H1 (cell line): Measurements from ENCODE around the gene VSTM4. TPM values are rescaled to one million over a fixed set of nuclear protein-coding genes. Genes with fewer than 3 reads are reported as not detected.

Experiments
- ATF3 ChIP-seq: IDR thresholded peaks from 2 replicates; pipeline ENCODE4 v1.6.1; 2011; ENCODE audit warnings: low read depth, mild to moderate bottlenecking, low read length; ENCODE audit not compliant: insufficient read depth
- BACH1 ChIP-seq: IDR thresholded peaks from 2 replicates; pipeline ENCODE4 v1.6.1; 2012; ENCODE audit warnings: low read length, improper control_type of control experiment
- BCL11A ChIP-seq, 2 experiments: IDR thresholded peaks; one replicate each; pipeline ENCODE4 v1.6.1; 2011; ENCODE audit warnings: low read depth in 2 of 2, low read length in 2 of 2, mild to moderate bottlenecking in 2 of 2
- CBX5 ChIP-seq: fragments of 300-800, 300-1000 bp; sonication (generic); IDR thresholded peaks from 2 replicates; pipeline ENCODE4 v1.7.1; 2016; ENCODE audit warnings: antibody characterized with exemption, low read length, low read depth
- E2F6 ChIP-seq: IDR thresholded peaks from 2 replicates; pipeline ENCODE4 v1.6.1; 2012; ENCODE audit warnings: inconsistent platforms
- FOSL1 ChIP-seq: IDR thresholded peaks from 2 replicates; pipeline ENCODE4 v1.6.1; 2011; ENCODE audit warnings: mild to moderate bottlenecking, low read depth, low read length, moderate library complexity; ENCODE audit not compliant: insufficient read depth
- GABPA ChIP-seq: IDR thresholded peaks from 2 replicates; pipeline ENCODE4 v1.6.1; 2011; ENCODE audit warnings: mild to moderate bottlenecking, low read length, moderate library complexity, borderline replicate concordance; ENCODE audit not compliant: insufficient read depth
- GTF2F1 ChIP-seq: IDR thresholded peaks from 2 replicates; pipeline ENCODE4 v1.6.1; 2012; ENCODE audit warnings: low read depth, low read length, improper control_type of control experiment, borderline replicate concordance
- KDM5A ChIP-seq: fragments of 200-600 bp; IDR thresholded peaks from 2 replicates; pipeline ENCODE4 v1.7.1; 2012; ENCODE audit warnings: mild to moderate bottlenecking, low read length, inconsistent platforms, mixed read lengths
- PHF8 ChIP-seq: fragments of 200-600 bp; sonication (generic); conservative IDR thresholded peaks from 2 replicates; pipeline ENCODE4 v1.7.1; 2012; ENCODE audit warnings: low read depth, mild to moderate bottlenecking, inconsistent platforms, low read length, moderate library complexity
- POLR2A ChIP-seq, 2 experiments: IDR thresholded peaks; 1 replicate in 1 of 2; 2 replicates in 1 of 2; pipeline ENCODE4 v1.6.1; 2011; ENCODE audit warnings: low read depth in 2 of 2, low read length in 2 of 2, mild to moderate bottlenecking in 2 of 2; ENCODE audit errors: control extremely low read depth in 1 of 2
- POU5F1 ChIP-seq: IDR thresholded peaks from 2 replicates; pipeline ENCODE4 v1.6.1; 2011; ENCODE audit warnings: low read depth, mild to moderate bottlenecking, low read length, moderate library complexity
- RAD21 ChIP-seq, 2 experiments: IDR thresholded peaks in 1 of 2; conservative IDR thresholded peaks in 1 of 2; 2 replicates each; pipeline ENCODE4 v1.6.1; 2011; ENCODE audit warnings: low read depth in 2 of 2, low read length in 2 of 2, improper control_type of control experiment in 1 of 2, inconsistent platforms in 1 of 2, mild to moderate bottlenecking in 1 of 2, moderate library complexity in 1 of 2
- RBBP5 ChIP-seq: IDR thresholded peaks from 2 replicates; pipeline ENCODE4 v1.7.1; 2012; ENCODE audit warnings: low read depth, mild to moderate bottlenecking, inconsistent platforms, low read length, moderate library complexity, borderline replicate concordance
- RNF2 ChIP-seq: fragments of 200-900, 300-1000 bp; sonication (generic); IDR thresholded peaks from 2 replicates; pipeline ENCODE4 v1.7.1; 2016; ENCODE audit warnings: borderline replicate concordance, low read depth, mild to moderate bottlenecking, antibody characterized with exemption, low read length; ENCODE audit not compliant: poor library complexity, severe bottlenecking; ENCODE audit errors: missing control alignments
- SIN3A ChIP-seq, 2 experiments: IDR thresholded peaks in 1 of 2; conservative IDR thresholded peaks in 1 of 2; 2 replicates each; pipeline ENCODE4 v1.6.1; 2011 to 2012; ENCODE audit warnings: low read length in 2 of 2, improper control_type of control experiment in 1 of 2, low read depth in 1 of 2, mild to moderate bottlenecking in 1 of 2
- SIX5 ChIP-seq: IDR thresholded peaks from 2 replicates; pipeline ENCODE4 v1.6.1; 2011; ENCODE audit warnings: mild to moderate bottlenecking, low read depth, low read length
- SP4 ChIP-seq: IDR thresholded peaks from 2 replicates; pipeline ENCODE4 v1.6.1; 2012; ENCODE audit warnings: low read length, inconsistent platforms
- SUZ12 ChIP-seq: fragments of 200-600 bp; sonication (generic); IDR thresholded peaks from 2 replicates; pipeline ENCODE4 v1.6.1; 2012; ENCODE audit warnings: mild to moderate bottlenecking, inconsistent platforms, low read length, moderate library complexity, mixed read lengths
- TEAD4 ChIP-seq: IDR thresholded peaks from 2 replicates; pipeline ENCODE4 v1.6.1; 2012; ENCODE audit warnings: low read depth, low read length, inconsistent platforms, mixed read lengths
- USF2 ChIP-seq: IDR thresholded peaks from 2 replicates; pipeline ENCODE4 v1.6.1; 2011; ENCODE audit warnings: low read length, improper control_type of control experiment
- YY1 ChIP-seq: IDR thresholded peaks from 2 replicates; pipeline ENCODE4 v1.6.1; 2011; ENCODE audit warnings: low read depth, mild to moderate bottlenecking, low read length
- polyA plus RNA-seq, 7 experiments: library from polyadenylated mRNA; depleted of rRNA in 3 of 7; stranded (reverse) in 5 of 7; unstranded in 2 of 7; fragments of >200 nt in 5 of 7; fragments of 200-250 nt in 2 of 7; gene quantifications; 1 replicate in 5 of 7; 2 replicates in 1 of 7; 4 replicates in 1 of 7; pipeline versions ENCODE4 v1.2.1 to v1.2.3, GENCODE V29; 2011 to 2013; ENCODE audit warnings: missing spikeins in 2 of 7, mixed read lengths in 2 of 7
- total RNA-seq: library from RNA; stranded (reverse); fragmentation: NEBNext Ultra II Directional; extraction: Animal tissue kit (Norgen Biotek cat#: 25700); gene quantifications from 2 replicates; pipeline ENCODE4 v1.2.1, GENCODE V29; 2021

The VSTM4 gene
- total and polyA plus RNA-seq, 2 of the 8 experiments (the other 6 are each of a cell fraction or from before 2014, with no cell fraction given), result 0.48 to 0.73 TPM

GRCh38 chr10:48981310-48981907 is 133.9 kb downstream of the VSTM4 start (continued):
- TF ChIP-seq BACH1 (no peak), RNF2 (no peak), RBBP5 (no peak), E2F6 (0 out of 2 replicates have a peak, but pooled peaks have one; percentile 21), POLR2A (IDR thresholded peaks at IDR 0.05; ENCODE audit: control extremely low read depth in 1 of 2, low read depth in 2 of 2, low read length in 2 of 2) (no peak), USF2 (no peak), CBX5 (no peak), POU5F1 (no peak), SP4 (no peak), RAD21 (IDR thresholded peaks at IDR 0.05 in 1 of 2, conservative IDR thresholded peaks at IDR 0.05 in 1 of 2; ENCODE audit: low read depth in 2 of 2, low read length in 2 of 2) (peak; percentile 92 to 97), ATF3 (no peak), SIX5 (no peak), BCL11A (IDR thresholded peaks at IDR 0.05; ENCODE audit: low read depth in 2 of 2, low read length in 2 of 2) (no peak), PHF8 (no peak), KDM5A (no peak), GABPA (no peak), FOSL1 (no peak), SIN3A (conservative IDR thresholded peaks at IDR 0.05 in 1 of 2, IDR thresholded peaks at IDR 0.05 in 1 of 2; ENCODE audit: low read depth in 1 of 2, low read length in 2 of 2) (0 out of 4 replicates have a peak, but pooled peaks of 1 of the 2 experiments have one; percentile 31), TEAD4 (no peak), SUZ12 (no peak), YY1 (no peak), GTF2F1 (no peak)
